ENCODE data around the gene MCM6.

- TF ChIP-seq EP300 (IDR thresholded peaks at IDR 0.05; ENCODE audit: low read depth) (no peak), POLR2AphosphoS5 (IDR thresholded peaks at IDR 0.05) (no peak)
- TF ChIP-seq, protein P1, sequence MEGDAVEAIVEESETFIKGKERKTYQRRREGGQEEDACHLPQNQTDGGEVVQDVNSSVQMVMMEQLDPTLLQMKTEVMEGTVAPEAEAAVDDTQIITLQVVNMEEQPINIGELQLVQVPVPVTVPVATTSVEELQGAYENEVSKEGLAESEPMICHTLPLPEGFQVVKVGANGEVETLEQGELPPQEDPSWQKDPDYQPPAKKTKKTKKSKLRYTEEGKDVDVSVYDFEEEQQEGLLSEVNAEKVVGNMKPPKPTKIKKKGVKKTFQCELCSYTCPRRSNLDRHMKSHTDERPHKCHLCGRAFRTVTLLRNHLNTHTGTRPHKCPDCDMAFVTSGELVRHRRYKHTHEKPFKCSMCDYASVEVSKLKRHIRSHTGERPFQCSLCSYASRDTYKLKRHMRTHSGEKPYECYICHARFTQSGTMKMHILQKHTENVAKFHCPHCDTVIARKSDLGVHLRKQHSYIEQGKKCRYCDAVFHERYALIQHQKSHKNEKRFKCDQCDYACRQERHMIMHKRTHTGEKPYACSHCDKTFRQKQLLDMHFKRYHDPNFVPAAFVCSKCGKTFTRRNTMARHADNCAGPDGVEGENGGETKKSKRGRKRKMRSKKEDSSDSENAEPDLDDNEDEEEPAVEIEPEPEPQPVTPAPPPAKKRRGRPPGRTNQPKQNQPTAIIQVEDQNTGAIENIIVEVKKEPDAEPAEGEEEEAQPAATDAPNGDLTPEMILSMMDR (IDR thresholded peaks at IDR 0.05), result no peak
Measured at GRCh38 chr2:135890149-135890548, 13.9 kb upstream of the MCM6 start.
